OCI-M2 (cell line): ENCODE data around the gene ERAP2.
"Not testable (repeated sequence)": the region's sequence is repeated elsewhere in the genome, so short reads cannot be mapped to it uniquely, and the experiment has no call there.

Experiments used
- DNase-seq: peaks from one replicate; lab custom pipeline; 2025; ENCODE audit not compliant: unreplicated experiment; lab: John Stamatoyannopoulos, UW

The ERAP2 gene

GRCh38 chr5:96861076-96861475 lies 15.2 kb upstream of the ERAP2 start:
- no peak for DNase-seq

- DNase-seq: no peak
Observed at GRCh38 chr5:96863114-96863513, 13.2 kb upstream of the ERAP2 start.

GRCh38 chr5:96863949-96864584 lies 12.2 kb upstream of the ERAP2 start:
- no peak for DNase-seq

DNA sequence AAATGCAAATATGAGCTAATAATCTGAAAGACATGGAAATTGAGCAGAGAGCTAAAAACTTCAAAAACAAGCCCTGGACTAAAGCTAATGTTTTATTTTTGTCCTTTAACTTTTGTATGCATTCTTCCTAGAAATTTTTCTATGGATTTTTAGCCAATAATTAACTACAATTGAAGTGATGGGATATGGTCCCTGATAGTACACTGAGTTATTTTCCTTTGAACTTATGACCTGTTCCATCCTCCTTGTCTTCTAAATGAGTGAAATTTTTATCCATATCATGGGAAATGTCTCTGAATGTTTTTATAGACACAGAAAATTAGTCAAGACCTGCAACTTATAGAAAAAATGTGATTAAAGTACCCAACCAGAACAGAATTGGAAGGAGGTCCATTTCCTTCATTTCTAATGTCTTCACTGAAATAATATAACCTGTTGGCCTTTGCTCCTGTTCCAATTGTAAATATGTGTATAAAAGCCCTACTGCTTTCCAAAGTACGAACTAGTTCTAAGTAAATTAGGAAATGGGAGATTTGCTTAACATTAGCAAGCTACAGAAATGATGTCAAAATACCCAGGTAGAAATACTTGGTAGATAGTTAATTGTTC lies 11.3 kb upstream of the ERAP2 start:
- no peak for DNase-seq

GRCh38 chr5:96868603-96869371 lies 7.5 kb upstream of the ERAP2 start:
- no peak for DNase-seq

DNA sequence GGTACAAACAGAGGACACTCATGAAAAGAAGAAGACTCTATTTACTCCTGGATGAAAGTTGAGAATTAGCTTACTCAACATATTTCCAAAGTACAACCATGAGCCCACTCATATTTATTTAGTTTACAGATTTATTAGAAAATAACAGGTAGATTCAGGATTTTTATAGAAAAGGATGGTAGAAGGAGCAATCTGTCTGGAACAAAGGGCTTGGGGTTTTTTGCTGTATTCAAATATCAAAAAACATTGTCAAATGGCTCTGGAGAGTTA lies 7.0 kb upstream of the ERAP2 start:
- DNase-seq: no peak

DNA sequence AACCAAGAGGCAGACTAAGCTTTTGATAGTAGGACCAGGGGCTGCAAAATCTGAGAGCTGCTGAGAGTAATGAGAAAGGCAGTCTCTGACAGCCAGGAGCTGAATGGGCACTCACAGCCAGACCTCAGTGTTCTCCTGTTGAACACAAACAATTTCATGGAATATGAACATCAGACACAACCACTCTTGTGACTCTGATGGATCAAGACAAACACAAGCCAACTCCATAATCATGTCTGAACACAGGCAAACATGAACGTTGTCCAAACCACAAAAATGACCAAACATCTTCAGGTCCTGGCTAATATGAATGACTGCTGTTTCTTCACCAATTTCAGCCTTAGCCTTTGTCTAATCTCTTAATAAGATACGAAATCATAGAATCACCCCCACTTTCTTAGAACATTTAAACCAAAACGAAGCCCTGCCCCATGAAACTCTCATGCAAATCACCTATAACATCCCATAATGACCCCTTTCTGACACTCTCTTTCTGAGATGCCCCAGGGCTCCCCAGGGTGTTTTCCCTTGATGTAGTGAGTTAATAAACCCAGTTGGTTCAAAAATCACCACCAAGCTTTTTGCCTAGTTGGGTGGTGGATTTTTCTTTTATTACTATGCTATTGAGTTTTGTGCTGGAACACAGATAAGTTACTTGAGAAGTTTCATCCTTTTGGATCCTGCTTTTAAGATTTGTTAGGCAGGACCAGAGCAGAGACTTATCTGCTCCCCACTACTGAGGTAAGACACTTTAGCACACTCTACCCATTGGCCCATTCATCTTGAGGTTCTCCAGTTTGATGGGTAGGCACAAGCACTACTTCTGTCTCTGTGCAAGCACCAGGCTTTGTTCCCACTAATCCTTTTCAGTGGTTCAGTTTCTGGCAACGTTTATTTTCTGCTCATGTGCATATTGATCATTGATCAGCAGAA lies 5.9 kb upstream of the ERAP2 start:
- DNase-seq: no peak

GRCh38 chr5:96871027-96871399 lies 5.3 kb upstream of the ERAP2 start:
- DNase-seq: no peak

GRCh38 chr5:96871686-96872085 lies 4.6 kb upstream of the ERAP2 start:
- DNase-seq: no peak

DNA sequence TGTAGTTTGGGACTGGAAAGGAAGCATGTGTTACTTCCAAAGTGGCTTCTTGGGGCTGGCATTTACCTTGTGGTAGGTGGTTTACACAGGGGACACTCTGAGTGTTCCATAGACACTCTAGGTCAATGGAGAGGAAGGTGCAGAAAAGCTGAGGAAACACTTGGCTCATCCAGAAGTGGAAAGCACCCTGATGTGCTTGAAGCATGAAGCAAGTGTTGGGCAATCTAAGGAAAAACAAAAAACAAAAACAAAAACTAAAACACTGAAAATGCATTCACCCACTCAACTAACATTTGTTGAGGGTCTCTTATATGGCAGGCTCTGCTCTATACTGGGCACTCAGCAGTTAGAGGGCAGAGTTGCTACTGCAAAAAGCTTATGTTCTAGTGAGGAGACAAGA lies 2.9 kb upstream of the ERAP2 start:
- no peak for DNase-seq

DNA sequence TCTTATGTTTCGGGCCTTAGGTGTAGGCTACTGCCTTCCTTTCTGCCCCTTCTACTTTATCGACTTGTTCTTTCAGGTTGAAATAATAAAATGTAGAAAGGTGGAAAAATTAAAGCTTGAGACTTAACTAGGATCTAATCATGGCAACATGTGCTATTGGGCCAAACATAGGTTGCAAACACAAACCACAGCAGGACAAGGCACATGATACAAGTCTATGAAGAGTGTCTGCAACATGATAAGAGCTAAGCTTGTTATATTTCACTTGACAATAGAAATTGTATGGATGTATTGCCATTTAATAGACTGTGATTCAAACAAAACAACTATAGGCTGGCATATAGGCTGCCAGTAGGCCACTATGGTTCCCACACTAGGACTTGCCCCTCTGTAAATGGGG lies 1.7 kb upstream of the ERAP2 start:
- no peak for DNase-seq

DNA sequence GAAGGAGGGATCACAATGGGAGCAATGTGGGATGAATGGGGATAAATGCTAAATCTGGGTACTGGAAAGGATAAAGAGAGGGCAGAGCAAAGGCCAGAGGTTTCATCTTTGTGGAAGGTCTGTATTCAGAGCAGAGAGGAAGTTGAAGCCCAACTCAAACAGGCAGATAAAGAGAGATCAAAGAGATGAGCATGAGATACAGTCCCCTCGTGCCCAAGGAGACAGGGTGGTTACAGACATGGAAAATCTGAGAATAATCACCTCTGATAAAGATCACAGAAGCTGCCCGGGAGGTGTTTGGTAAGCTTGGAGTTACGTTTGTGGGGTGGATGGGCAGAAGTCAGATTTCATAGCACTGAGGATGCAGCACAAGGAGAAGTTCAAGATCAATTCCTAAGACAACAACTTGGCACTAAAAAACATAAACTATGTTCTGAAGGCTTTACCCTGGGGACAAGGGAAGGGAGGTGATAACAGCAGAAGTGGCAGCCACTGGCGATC lies 459 bp upstream of the ERAP2 start:
- DNase-seq: no peak

- not testable (repeated sequence) for DNase-seq
Observed at GRCh38 chr5:96876977-96877469, 723 bp downstream of the ERAP2 start.

DNA sequence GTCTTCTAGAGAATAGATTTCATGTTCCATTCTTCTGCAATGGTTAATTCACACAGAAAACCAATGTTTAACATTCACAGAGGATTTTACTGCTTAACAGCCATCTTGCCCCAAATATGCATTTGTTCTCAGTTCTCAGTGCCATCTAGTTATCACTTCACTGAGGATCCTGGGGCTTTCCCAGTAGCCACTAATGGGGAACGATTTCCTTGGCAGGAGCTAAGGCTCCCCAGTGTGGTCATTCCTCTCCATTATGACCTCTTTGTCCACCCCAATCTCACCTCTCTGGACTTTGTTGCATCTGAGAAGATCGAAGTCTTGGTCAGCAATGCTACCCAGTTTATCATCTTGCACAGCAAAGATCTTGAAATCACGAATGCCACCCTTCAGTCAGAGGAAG lies 3.4 kb downstream of the ERAP2 start:
- no peak for DNase-seq

- no peak for DNase-seq
Observed at GRCh38 chr5:96880444-96881164, 4.3 kb downstream of the ERAP2 start.

DNA sequence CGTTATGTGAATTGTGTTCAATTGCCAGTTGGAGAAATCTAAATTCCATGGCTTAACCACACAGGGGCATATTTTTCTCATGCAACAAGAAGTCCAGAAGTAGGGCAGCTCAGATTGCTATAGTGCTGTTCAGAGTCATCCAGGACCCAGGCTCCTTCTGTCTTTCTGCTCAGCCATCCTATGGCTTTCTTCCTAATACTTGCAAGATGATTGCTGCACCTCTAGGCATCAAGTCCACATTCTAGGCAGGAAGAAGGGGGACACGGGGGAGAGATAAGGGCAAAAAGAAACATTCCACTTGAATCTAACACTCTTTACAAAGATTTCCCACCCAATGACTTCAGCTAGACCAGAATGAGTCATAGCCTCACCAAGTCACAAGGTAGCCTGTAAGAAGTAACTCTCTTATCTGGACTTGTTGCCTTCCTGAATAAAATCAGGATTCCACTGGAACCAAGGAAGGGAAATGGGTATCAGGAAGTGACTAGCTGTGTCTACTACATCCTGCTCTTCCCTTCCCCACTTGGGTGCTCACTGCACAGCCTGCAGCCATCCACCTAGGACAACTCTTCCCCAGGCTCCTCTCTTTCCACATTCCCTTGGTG lies 5.3 kb downstream of the ERAP2 start:
- no peak for DNase-seq

- DNase-seq: no peak
Observed at GRCh38 chr5:96883871-96884270, 7.6 kb downstream of the ERAP2 start.

DNA sequence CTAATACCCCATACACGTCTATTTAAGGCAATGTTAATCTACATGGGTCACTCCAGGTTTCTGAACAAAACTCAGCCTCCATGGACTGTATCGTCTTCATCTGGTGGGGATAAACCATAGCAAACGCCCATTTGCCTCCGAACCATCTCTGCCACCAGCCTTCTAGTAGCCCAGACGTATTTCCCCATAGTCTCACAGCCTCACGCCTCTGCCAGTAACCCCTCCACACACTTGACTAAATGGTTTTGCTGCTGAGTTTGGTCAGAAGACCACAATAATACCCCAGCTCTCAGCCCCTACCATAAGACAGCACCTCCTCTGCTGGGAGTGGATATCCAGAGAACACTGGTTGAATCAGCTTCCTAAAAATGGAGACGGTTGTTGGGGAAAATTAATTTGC lies 8.7 kb downstream of the ERAP2 start:
- DNase-seq: no peak

- no peak for DNase-seq
Observed at GRCh38 chr5:96885518-96886338, 9.4 kb downstream of the ERAP2 start.
